ENCODE measurements around the gene SLC25A29. TPM values are rescaled to one million over a fixed set of nuclear protein-coding genes. Genes with fewer than 3 reads are reported as not detected.

The SLC25A29 gene
- total and polyA plus RNA-seq, 2 of the 13 experiments (the other 11 are each of a cell fraction or from before 2014, with no cell fraction given): 12.2 to 17.2 TPM

- no peak for TF ChIP-seq SRSF4 (IDR thresholded peaks at IDR 0.05; ENCODE audit: low read depth, low read length, poor library complexity, severe bottlenecking)
- TF ChIP-seq REST (IDR thresholded peaks at IDR 0.05; ENCODE audit: borderline replicate concordance in 1 of 2, low read depth in 1 of 2, low read length in 2 of 2): no peak
- no peak for TF ChIP-seq CENPX (CRISPR knock-in tag; IDR thresholded peaks at IDR 0.05)
- TF ChIP-seq, protein P1, sequence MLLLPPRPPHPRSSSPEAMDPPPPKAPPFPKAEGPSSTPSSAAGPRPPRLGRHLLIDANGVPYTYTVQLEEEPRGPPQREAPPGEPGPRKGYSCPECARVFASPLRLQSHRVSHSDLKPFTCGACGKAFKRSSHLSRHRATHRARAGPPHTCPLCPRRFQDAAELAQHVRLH (CRISPR knock-in tag; IDR thresholded peaks at IDR 0.05; ENCODE audit: borderline replicate concordance, low read depth): peak; percentile 84; the same call in 1 of the 2 replicates
- no peak for TF ChIP-seq MATR3 (CRISPR knock-in tag; IDR thresholded peaks at IDR 0.05)
- TF ChIP-seq, protein P2, sequence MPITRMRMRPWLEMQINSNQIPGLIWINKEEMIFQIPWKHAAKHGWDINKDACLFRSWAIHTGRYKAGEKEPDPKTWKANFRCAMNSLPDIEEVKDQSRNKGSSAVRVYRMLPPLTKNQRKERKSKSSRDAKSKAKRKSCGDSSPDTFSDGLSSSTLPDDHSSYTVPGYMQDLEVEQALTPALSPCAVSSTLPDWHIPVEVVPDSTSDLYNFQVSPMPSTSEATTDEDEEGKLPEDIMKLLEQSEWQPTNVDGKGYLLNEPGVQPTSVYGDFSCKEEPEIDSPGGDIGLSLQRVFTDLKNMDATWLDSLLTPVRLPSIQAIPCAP (CRISPR knock-in tag; IDR thresholded peaks at IDR 0.05; ENCODE audit: low read depth): no peak
- TF ChIP-seq, protein P3, sequence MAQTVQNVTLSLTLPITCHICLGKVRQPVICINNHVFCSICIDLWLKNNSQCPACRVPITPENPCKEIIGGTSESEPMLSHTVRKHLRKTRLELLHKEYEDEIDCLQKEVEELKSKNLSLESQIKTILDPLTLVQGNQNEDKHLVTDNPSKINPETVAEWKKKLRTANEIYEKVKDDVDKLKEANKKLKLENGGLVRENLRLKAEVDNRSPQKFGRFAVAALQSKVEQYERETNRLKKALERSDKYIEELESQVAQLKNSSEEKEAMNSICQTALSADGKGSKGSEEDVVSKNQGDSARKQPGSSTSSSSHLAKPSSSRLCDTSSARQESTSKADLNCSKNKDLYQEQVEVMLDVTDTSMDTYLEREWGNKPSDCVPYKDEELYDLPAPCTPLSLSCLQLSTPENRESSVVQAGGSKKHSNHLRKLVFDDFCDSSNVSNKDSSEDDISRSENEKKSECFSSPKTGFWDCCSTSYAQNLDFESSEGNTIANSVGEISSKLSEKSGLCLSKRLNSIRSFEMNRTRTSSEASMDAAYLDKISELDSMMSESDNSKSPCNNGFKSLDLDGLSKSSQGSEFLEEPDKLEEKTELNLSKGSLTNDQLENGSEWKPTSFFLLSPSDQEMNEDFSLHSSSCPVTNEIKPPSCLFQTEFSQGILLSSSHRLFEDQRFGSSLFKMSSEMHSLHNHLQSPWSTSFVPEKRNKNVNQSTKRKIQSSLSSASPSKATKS (CRISPR knock-in tag; IDR thresholded peaks at IDR 0.05): no peak
- peak; percentile 58 for TF ChIP-seq YY1 (IDR thresholded peaks at IDR 0.05; ENCODE audit: insufficient read depth, insufficient replicate concordance, low read depth, low read length)
- TF ChIP-seq ZNF775 (CRISPR knock-in tag; IDR thresholded peaks at IDR 0.05; ENCODE audit: borderline replicate concordance): no peak
- TF ChIP-seq SRSF9 (IDR thresholded peaks at IDR 0.05; ENCODE audit: borderline replicate concordance, insufficient read depth, low read depth, low read length, poor library complexity, severe bottlenecking): no peak
- no peak for TF ChIP-seq ZNF891 (CRISPR knock-in tag; IDR thresholded peaks at IDR 0.05)
- TF ChIP-seq ZBTB7A (CRISPR knock-in tag; IDR thresholded peaks at IDR 0.05): no peak; the same call in 1 of the 2 replicates
- no peak for TF ChIP-seq ZFAT (CRISPR knock-in tag; conservative IDR thresholded peaks at IDR 0.05)
- TF ChIP-seq HINFP (CRISPR knock-in tag; IDR thresholded peaks at IDR 0.05; ENCODE audit: low read depth): 0 out of 2 replicates have a peak, but pooled peaks have one; percentile 38
- TF ChIP-seq ZNF841 (CRISPR knock-in tag; IDR thresholded peaks at IDR 0.05; ENCODE audit: borderline replicate concordance): no peak
These were observed 15.5 kb downstream of the SLC25A29 start (continued) for GRCh38 chr14:100290607-100291304.
